Cardiac muscle cell (in vitro differentiated cells and primary cell): Measurements from ENCODE around the gene CBX3. TPM values are rescaled to one million over a fixed set of nuclear protein-coding genes. Genes with fewer than 3 reads are reported as not detected.
"Not testable (repeated sequence)": the region's sequence is repeated elsewhere in the genome, so short reads cannot be mapped to it uniquely, and the experiment has no call there.

Experiments used
- DNase-seq, 2 donors: peaks; one replicate each; pipeline versions ENCODE4 v3.0.0 to v3.0.0-alpha.2; 2010 to 2017; ENCODE audit warnings: low read depth in 1 of 2, low spot score in 1 of 2
- H3K27ac ChIP-seq: fragments of 200-600 bp; sonication (generic); 2 replicates; pipeline ENCODE4 v1.5.1; 2016
- H3K27me3 ChIP-seq: fragments of 200-600 bp; sonication (generic); 2 replicates; pipeline ENCODE4 v1.6.0; 2016; ENCODE audit warnings: control low read depth
- H3K36me3 ChIP-seq: fragments of 200-600 bp; sonication (generic); 2 replicates; pipeline ENCODE4 v1.5.1; 2016; ENCODE audit warnings: control low read depth
- H3K4me1 ChIP-seq: fragments of 200-600 bp; sonication (generic); 2 replicates; pipeline ENCODE4 v1.8.1; 2017; ENCODE audit warnings: low read depth, mild to moderate bottlenecking, mixed run types
- H3K4me3 ChIP-seq: fragments of 200-600 bp; sonication (generic); 2 replicates; pipeline ENCODE4 v1.5.1; 2016; ENCODE audit warnings: mild to moderate bottlenecking
- H3K9me3 ChIP-seq: fragments of 200-600 bp; sonication (generic); 2 replicates; pipeline ENCODE4 v1.5.1; 2017; ENCODE audit warnings: low read depth, mild to moderate bottlenecking, control low read depth
- polyA plus RNA-seq: library from polyadenylated mRNA; unstranded; fragments of >200 nt; fragmentation: Nextera tagmentation; extraction: Ambion mirVana; gene quantifications from 2 replicates; pipeline ENCODE4 v1.2.1, GENCODE V29; 2016
- total RNA-seq: library from RNA; depleted of rRNA; stranded (reverse); fragments of >200 nt; gene quantifications from 2 replicates; pipeline ENCODE4 v1.2.3, GENCODE V29; 2016
- TF ChIP-seq, protein P1 (sequence below): IDR thresholded peaks from 2 replicates; pipeline ENCODE4 v1.5.1; 2012; ENCODE audit warnings: low read depth, mild to moderate bottlenecking, low read length

CBX3 gene
- total and polyA plus RNA-seq, 2 experiments from 2014 or later = 213 to 223 TPM

DNA sequence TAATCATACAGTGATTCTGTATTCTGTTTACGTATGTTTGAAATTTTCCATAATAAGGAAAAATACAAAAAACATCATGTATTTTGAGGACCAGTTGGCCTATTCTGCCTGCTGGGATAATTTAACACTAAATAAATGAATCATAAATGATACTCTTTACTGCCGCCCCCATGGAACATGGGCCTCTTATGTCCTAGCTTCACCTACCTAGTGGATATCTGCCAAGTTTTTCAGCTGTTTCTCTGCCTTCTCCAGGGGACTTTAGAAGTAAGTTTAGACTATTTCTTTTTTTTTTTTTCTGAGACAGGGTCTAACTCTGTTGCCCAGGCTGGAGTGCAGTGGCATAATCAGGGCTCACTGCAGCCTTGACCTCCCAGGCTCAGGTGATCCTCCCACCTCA lies 39.1 kb upstream of the CBX3 start:
- no peak overlapping the region for H3K27ac ChIP-seq
- TF ChIP-seq, protein P1, sequence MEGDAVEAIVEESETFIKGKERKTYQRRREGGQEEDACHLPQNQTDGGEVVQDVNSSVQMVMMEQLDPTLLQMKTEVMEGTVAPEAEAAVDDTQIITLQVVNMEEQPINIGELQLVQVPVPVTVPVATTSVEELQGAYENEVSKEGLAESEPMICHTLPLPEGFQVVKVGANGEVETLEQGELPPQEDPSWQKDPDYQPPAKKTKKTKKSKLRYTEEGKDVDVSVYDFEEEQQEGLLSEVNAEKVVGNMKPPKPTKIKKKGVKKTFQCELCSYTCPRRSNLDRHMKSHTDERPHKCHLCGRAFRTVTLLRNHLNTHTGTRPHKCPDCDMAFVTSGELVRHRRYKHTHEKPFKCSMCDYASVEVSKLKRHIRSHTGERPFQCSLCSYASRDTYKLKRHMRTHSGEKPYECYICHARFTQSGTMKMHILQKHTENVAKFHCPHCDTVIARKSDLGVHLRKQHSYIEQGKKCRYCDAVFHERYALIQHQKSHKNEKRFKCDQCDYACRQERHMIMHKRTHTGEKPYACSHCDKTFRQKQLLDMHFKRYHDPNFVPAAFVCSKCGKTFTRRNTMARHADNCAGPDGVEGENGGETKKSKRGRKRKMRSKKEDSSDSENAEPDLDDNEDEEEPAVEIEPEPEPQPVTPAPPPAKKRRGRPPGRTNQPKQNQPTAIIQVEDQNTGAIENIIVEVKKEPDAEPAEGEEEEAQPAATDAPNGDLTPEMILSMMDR = no peak
- no peaks in the 10 kb centered on the region for H3K36me3 ChIP-seq
- H3K4me3 ChIP-seq = no peak overlapping the region
- peaks cover 3% of the 10 kb centered on the region for H3K4me1 ChIP-seq
- no peaks in the 10 kb centered on the region for H3K27me3 ChIP-seq
- DNase-seq = no peak
- no peaks in the 10 kb centered on the region for H3K9me3 ChIP-seq

- not testable (repeated sequence) for H3K27ac ChIP-seq, DNase-seq, H3K4me3 ChIP-seq, H3K36me3 ChIP-seq, H3K4me1 ChIP-seq, H3K27me3 ChIP-seq, H3K9me3 ChIP-seq
Observed at GRCh38 chr7:26163804-26164203, 37.7 kb upstream of the CBX3 start.

GRCh38 chr7:26165950-26166683 lies 35.4 kb upstream of the CBX3 start:
- no peaks in the 10 kb centered on the region for H3K4me1 ChIP-seq
- H3K27me3 ChIP-seq = no peaks in the 10 kb centered on the region
- H3K9me3 ChIP-seq = no peaks in the 10 kb centered on the region
- DNase-seq = no peak
- no peaks in the 10 kb centered on the region for H3K36me3 ChIP-seq
- H3K27ac ChIP-seq = no peak overlapping the region
- H3K4me3 ChIP-seq = no peak overlapping the region
- TF ChIP-seq, protein P1 = no peak

DNA sequence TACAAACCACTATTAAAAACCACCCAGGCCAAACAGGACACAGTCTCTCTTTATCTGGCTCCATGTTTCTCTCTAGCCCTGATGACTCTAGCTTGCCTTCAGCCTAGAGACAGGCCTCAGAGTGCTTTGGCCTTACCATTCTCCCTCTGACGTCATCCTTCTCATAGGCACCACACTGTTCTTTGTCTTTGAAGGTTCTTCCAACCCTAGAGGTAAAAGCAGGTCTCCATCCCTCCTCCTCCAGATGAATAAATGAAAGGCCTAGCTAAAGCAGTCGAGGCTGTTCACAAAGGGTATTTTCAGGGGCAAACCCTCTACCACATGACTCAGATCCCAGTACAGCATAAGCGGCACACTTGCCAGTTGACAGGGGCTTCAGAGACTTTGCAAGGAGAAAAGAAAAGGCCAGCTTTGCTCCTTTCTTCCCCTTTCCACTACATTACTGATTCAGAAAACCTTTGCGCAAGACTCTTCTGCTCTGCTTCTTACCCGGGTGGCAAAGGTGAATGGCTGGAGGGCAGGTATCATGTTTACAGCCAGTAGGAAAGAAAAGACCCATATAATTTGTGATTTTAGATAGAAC lies 34.8 kb upstream of the CBX3 start:
- Histone ChIP-seq H3K9me3 (no peaks in the 10 kb centered on the region), H3K36me3 (no peaks in the 10 kb centered on the region), H3K27me3 (no peaks in the 10 kb centered on the region), H3K4me3 (no peak overlapping the region), H3K27ac (no peak overlapping the region), H3K4me1 (no peaks in the 10 kb centered on the region)
- TF ChIP-seq, protein P1 = no peak
- DNase-seq = no peak

- TF ChIP-seq, protein P1 = no peak
- H3K27ac ChIP-seq = no peak overlapping the region
- H3K4me1 ChIP-seq = no peaks in the 10 kb centered on the region
- H3K4me3 ChIP-seq = no peak overlapping the region
- no peak for DNase-seq
- no peaks in the 10 kb centered on the region for H3K9me3 ChIP-seq
- no peaks in the 10 kb centered on the region for H3K36me3 ChIP-seq
- no peaks in the 10 kb centered on the region for H3K27me3 ChIP-seq
Observed at GRCh38 chr7:26167303-26167934, 34.1 kb upstream of the CBX3 start.

GRCh38 chr7:26168458-26169023 lies 33.0 kb upstream of the CBX3 start:
- H3K27ac ChIP-seq = no peak overlapping the region
- DNase-seq = no peak
- TF ChIP-seq, protein P1 = no peak

More at GRCh38 chr7:26168458-26169023, 33.0 kb upstream of the CBX3 start:
- Histone ChIP-seq H3K36me3 (no peaks in the 10 kb centered on the region), H3K4me1 (no peaks in the 10 kb centered on the region), H3K4me3 (no peak overlapping the region), H3K9me3 (no peaks in the 10 kb centered on the region), H3K27me3 (no peaks in the 10 kb centered on the region)
